Measurements from ENCODE around the gene CCDC61.

DNA sequence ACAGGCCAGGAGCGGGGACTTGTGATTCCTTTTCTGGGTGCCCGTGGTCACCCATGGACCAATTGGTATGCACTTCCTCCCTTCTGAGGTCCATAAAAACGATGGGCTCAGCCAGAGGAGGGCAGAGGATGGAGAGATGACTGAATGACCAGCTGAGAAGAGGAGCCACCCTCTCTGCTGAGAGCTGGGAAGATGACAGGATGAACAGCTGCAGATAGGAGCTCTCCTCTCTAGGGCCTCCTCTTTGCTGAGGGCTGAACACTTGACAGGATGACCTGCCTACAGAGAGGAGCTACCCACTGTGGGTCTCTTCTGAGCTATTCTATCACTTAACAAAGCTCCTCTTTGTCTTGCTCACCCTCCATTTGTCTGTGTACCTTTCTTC, 41.5 kb downstream of the CCDC61 start:
- TF ChIP-seq, protein P1, sequence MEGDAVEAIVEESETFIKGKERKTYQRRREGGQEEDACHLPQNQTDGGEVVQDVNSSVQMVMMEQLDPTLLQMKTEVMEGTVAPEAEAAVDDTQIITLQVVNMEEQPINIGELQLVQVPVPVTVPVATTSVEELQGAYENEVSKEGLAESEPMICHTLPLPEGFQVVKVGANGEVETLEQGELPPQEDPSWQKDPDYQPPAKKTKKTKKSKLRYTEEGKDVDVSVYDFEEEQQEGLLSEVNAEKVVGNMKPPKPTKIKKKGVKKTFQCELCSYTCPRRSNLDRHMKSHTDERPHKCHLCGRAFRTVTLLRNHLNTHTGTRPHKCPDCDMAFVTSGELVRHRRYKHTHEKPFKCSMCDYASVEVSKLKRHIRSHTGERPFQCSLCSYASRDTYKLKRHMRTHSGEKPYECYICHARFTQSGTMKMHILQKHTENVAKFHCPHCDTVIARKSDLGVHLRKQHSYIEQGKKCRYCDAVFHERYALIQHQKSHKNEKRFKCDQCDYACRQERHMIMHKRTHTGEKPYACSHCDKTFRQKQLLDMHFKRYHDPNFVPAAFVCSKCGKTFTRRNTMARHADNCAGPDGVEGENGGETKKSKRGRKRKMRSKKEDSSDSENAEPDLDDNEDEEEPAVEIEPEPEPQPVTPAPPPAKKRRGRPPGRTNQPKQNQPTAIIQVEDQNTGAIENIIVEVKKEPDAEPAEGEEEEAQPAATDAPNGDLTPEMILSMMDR (IDR thresholded peaks at IDR 0.05), result no peak
- TF ChIP-seq EZH2 (IDR thresholded peaks at IDR 0.05; ENCODE audit: borderline replicate concordance, insufficient read depth, low read depth, low read length, poor library complexity, severe bottlenecking), result no peak

All from B cell (primary cell).